ENCODE measurements around the gene FRMD5.

The FRMD5 gene

DNA sequence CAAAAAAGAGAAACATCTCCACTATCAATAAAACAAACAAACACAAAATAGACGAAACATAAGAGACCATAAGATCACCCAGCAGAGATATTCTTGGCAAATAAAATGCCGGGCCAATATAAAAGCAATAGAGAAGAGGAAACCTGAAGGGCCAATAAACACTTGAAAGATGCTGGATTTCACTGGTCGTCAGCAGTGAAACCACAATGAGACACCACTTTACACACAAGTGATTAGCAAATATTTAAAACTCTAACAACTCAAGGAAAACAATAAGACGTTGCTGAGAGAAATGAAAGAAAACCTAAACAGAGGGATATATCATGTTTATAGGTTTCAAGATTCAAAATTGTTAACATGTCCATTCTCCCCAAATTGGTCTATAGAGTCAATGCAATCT lies 219.7 kb downstream of the FRMD5 start:
- no peak for DNase-seq (ENCODE audit: low read depth, low spot score)

DNA sequence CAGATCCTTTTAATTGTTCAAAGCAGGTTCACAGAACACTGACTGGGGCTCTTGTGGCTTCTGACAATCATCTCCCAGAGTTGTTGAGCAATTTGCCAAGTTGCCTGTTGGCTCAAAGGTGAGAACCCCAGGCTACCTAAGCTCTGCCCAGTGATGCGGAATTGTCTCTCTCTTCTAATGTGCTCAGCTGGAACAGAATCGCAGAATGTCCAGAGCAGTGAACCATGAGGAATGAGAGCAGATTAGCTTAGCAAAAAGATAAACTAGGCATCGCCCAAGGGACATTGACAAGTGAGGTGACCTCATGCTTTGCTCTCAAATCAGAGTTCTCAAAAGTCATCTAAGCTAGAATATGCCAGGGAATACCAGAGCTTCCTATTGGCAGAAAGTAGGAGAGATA lies 220.2 kb downstream of the FRMD5 start:
- DNase-seq (ENCODE audit: low read depth, low spot score): no peak

DNA sequence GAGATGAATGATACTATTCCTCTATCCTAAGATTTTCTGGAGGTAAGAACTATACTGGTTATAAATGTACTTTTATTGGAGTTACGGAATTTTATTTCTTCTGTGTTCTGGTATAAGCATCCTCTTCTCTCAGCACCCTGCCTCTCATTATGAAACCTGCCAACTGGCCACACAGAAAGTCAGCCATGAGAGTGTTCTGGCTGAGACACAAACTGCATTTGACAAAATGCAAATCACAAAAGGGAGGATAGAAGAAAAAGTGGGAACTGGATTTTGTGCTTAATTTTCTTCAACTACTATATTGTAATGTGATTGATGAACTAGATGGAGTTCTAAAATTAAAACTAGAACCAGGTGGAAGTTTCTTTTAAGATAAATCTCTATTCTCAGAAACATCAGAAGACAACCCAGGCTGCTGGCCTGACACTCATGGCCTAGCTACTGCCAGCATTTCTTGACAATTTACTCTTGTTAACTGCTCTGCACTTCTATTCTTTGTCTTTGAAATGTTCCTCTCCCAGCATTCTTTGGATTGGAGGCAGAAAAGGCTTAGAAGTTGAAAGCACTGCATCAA lies 225.2 kb downstream of the FRMD5 start:
- DNase-seq (ENCODE audit: low read depth, low spot score): no peak

DNA sequence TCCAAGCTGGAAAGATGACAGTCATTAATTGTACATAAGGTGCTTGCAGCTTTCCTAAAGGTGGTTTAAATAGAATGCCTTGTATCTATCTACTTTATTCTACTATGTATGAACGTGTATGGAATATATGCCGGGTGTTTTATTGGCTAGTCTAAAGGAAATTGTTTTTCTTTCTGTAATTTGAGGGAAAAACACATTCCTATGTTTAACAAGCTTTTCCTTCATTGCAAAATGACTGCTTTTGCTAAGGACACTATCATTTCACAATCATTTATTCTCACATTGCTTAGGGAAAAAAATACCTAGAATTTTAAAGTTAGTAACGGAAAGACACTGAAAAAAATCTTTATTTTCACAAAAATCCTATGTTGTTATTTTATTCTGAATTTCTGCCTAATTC lies 226.5 kb downstream of the FRMD5 start:
- no peak for DNase-seq (ENCODE audit: low read depth, low spot score)

- no peak for DNase-seq (ENCODE audit: low read depth, low spot score)
Observed at GRCh38 chr15:43966646-43967045, 228.4 kb downstream of the FRMD5 start.

GRCh38 chr15:43958861-43959330 lies 236.2 kb downstream of the FRMD5 start:
- no peak for DNase-seq (ENCODE audit: low read depth, low spot score)

GRCh38 chr15:43957724-43958123 lies 237.3 kb downstream of the FRMD5 start:
- DNase-seq (ENCODE audit: low read depth, low spot score): no peak

GRCh38 chr15:43955140-43955539 lies 239.9 kb downstream of the FRMD5 start:
- DNase-seq (ENCODE audit: low read depth, low spot score): no peak

- DNase-seq (ENCODE audit: low read depth, low spot score): no peak
Observed at GRCh38 chr15:43954181-43954621, 240.9 kb downstream of the FRMD5 start.

- DNase-seq (ENCODE audit: low read depth, low spot score): no peak
Observed at GRCh38 chr15:43953402-43953801, 241.7 kb downstream of the FRMD5 start.

GRCh38 chr15:43950531-43950930 lies 244.5 kb downstream of the FRMD5 start:
- DNase-seq (ENCODE audit: low read depth, low spot score): no peak

GRCh38 chr15:43948691-43949325 lies 246.3 kb downstream of the FRMD5 start:
- no peak for DNase-seq (ENCODE audit: low read depth, low spot score)

DNA sequence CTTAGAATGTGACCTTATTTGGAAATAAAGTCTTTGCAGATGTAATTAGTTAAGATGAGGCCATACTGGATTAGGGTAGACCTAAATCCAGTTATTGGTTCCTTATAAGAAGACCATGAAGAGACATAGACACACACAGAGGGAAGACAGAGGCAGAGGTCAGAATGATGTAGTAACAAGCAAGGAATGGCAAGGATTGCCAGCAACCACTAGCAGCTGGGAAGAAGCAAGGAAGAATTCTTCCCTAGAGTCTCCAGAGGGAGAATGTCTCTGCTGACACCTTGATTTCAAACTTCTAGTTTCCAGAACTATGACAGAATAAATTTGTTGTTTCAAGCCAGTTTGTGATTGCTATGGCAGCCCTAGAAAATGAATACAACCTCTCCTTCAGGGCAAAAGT lies 251.6 kb downstream of the FRMD5 start:
- DNase-seq (ENCODE audit: low read depth, low spot score): no peak

DNA sequence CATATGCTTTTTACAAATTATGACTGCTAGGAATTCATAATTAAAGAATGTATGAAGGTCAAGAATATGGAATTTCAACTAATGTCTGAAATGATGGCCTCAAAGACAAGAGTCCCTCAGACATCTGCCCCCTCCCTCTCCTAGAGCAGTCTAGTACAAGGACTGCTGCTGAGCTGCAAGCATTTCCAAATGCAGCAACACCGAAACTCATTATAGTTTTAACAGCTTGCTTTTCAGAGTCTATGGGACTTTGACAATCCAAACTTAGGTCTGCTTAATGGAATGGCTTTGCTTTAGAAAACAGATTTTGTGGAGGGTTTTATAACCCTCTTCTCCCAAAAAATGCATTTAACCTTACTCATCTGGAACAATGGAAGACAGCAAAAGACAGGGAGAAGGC lies 252.9 kb downstream of the FRMD5 start:
- DNase-seq (ENCODE audit: low read depth, low spot score): no peak

- DNase-seq (ENCODE audit: low read depth, low spot score): no peak
Observed at GRCh38 chr15:43941555-43941954, 253.5 kb downstream of the FRMD5 start.

DNA sequence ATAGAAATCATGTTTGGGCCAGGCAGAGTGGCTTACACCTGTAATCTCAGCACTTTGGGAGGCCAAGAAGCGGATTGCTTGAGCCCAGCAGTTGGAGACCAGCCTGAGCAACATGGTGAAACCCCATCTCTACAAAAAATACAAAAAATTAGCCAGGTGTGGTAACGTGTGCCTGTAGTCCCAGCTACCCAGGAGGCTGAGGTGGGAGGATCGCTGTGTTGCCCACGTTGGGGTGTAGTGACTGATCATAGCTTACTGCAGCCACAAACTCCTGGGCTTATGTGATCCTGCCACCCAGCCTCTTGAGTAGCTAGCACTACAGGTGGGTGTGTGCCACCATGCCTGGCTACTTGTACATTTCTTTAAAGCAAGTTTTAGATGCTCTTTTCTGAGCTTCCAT lies 254.0 kb downstream of the FRMD5 start:
- DNase-seq (ENCODE audit: low read depth, low spot score): no peak

- no peak for DNase-seq (ENCODE audit: low read depth, low spot score)
Observed at GRCh38 chr15:43939070-43939469, 256.0 kb downstream of the FRMD5 start.

- DNase-seq (ENCODE audit: low read depth, low spot score): no peak
Observed at GRCh38 chr15:43934480-43934879, 260.6 kb downstream of the FRMD5 start.

DNA sequence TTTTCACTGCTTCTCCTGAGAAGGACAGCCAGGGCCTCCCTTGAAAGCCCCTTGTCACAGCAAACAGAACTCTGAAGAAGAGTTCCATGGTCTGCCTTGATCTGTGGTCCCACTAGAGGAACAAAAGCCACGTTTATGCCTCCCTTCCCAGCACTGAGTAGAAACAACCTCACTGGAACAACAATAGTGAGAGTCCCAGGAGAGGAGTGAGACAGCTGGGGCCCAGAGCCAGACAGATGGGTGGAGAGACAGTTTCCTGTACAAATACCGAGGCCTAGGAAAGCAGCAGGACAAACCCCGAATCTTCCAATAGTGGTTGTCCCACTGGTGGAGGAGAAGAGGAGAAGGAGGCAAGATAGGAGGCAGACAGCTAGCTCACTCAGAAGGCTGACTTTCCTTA lies 262.2 kb downstream of the FRMD5 start:
- DNase-seq (ENCODE audit: low read depth, low spot score): no peak

DNA sequence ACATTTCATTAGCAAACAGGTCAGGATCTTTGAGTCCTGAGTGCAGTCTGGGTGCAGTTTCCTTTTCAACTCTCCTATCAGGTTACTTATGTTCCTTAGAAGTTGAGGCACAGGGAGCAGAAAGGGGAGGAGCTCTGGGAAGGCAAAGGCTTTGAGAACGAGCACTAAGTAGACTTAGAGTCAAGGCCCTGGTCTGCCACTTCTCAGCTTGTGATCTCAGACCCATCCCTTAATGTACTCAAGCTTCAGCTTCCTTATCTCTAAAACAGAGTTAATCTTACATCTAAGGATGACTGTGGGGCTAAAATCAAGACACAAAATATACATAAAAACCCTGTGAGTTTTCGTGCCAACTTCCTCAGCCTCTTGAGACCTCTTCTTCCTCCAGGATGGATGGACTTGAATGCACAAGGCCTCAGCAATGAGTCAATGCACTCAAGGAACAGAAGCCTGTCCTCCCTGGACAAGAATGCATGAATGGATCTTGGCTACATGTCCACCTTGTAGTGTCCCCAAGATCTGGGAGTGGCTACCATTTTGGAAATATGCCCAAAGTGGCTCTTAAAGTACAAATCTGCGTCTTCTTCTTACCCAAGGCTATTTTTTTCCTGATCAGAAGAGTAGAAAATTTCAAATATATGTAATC lies 263.2 kb downstream of the FRMD5 start:
- DNase-seq (ENCODE audit: low read depth, low spot score): no peak

- DNase-seq (ENCODE audit: low read depth, low spot score): no peak
Observed at GRCh38 chr15:43931119-43931518, 264.0 kb downstream of the FRMD5 start.

DNA sequence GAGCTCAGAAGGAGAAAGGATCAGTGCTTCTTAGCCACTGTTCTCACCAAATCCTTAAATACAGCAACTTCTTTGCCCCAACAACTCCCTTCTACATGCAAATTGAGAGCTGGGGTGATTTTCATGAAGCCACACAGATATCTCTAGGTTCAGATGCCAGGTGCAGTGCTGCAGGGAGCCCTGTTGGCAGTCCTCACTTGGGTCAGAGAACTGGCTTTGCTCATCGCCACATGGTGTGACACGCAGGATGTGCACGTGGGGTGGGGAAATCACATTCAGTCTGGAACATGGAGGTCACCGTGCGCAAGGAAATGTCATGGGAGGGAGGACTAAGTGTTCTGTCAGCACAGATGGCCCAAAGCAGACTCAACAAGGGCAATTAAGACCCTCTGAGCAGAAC lies 264.5 kb downstream of the FRMD5 start:
- no peak for DNase-seq (ENCODE audit: low read depth, low spot score)

- DNase-seq (ENCODE audit: low read depth, low spot score): no peak
Observed at GRCh38 chr15:43930079-43930478, 265.0 kb downstream of the FRMD5 start.
